Activated naive CD8-positive, alpha-beta T cell treated with anti-CD3 and anti-CD28 coated beads, Interleukin-2, amount 10 ng/mL, durations not matched to agents 7 days and 5 days (primary cell): ENCODE measurements around the gene ARSA. TPM values are rescaled to one million over a fixed set of nuclear protein-coding genes. Genes with fewer than 3 reads are reported as not detected.
"Not testable (repeated sequence)": the region's sequence is repeated elsewhere in the genome, so short reads cannot be mapped to it uniquely, and the experiment has no call there.

Experiments used
- ATAC-seq: fragments of 150-1000 bp; cut with Tn5 transposase; one replicate; pipeline ENCODE4 v1.10.0; 2021; ENCODE audit warnings: low read depth, moderate library complexity
- POLR2A ChIA-PET: fragments of 350-600 bp; sonication (Branson Sonifier 250); formaldehyde crosslinking; loops from one replicate; lab custom pipeline; 2021; ENCODE audit warnings: antibody characterized with exemption; lab: Charles Lee
- DNase-seq: peaks from one replicate; pipeline ENCODE4 v3.0.0; 2021
- H3K27ac Mint-ChIP-seq: one replicate; pipeline ENCODE4 v1.8.0; 2022; ENCODE audit warnings: mild to moderate bottlenecking, mixed read lengths
- H3K27me3 Mint-ChIP-seq: one replicate; pipeline ENCODE4 v1.8.0; 2022; ENCODE audit warnings: mild to moderate bottlenecking, moderate library complexity, mixed read lengths
- H3K36me3 Mint-ChIP-seq: one replicate; pipeline ENCODE4 v1.8.0; 2021; ENCODE audit warnings: mild to moderate bottlenecking, mixed read lengths
- H3K4me1 Mint-ChIP-seq: one replicate; pipeline ENCODE4 v1.8.0; 2021; ENCODE audit warnings: mixed read lengths
- H3K4me3 Mint-ChIP-seq: one replicate; pipeline ENCODE4 v1.8.0; 2022; ENCODE audit warnings: mild to moderate bottlenecking, moderate library complexity, mixed read lengths
- H3K9me3 Mint-ChIP-seq: one replicate; pipeline ENCODE4 v1.8.0; 2021; ENCODE audit warnings: mixed read lengths
- total RNA-seq, 2 experiments: library from RNA; stranded (reverse); gene quantifications; one replicate each; pipeline ENCODE4 v1.2.3, GENCODE V29; 2021

ARSA gene
- total RNA-seq, 2 experiments from 2014 or later, result 65.2 to 65.4 TPM

GRCh38 chr22:50611341-50612060, 16.5 kb downstream of the ARSA start:
- no peak for ATAC-seq
- peaks cover 25% of the 10 kb centered on the region for H3K27me3 Mint-ChIP-seq

GRCh38 chr22:50610581-50610980, 17.4 kb downstream of the ARSA start:
- Mint-ChIP-seq H3K4me3 (no peak overlapping the region), H3K9me3 (no peaks in the 10 kb centered on the region), H3K27ac (no peak overlapping the region), H3K27me3 (peaks cover 29% of the 10 kb centered on the region), H3K36me3 (no peaks in the 10 kb centered on the region), H3K4me1 (peaks cover 5% of the 10 kb centered on the region)
- POLR2A ChIA-PET, result no interaction called here
- no peak for DNase-seq
- ATAC-seq, result no peak

More at GRCh38 chr22:50611341-50612060, 16.5 kb downstream of the ARSA start:
- Mint-ChIP-seq H3K9me3 (no peaks in the 10 kb centered on the region), H3K36me3 (no peaks in the 10 kb centered on the region), H3K27ac (no peak overlapping the region), H3K4me1 (peaks cover 5% of the 10 kb centered on the region), H3K4me3 (no peak overlapping the region)
- POLR2A ChIA-PET, result no interaction called here
- DNase-seq, result no peak

GRCh38 chr22:50610041-50610451, 17.9 kb downstream of the ARSA start:
- Mint-ChIP-seq H3K4me1 (peaks cover 5% of the 10 kb centered on the region), H3K27me3 (peaks cover 31% of the 10 kb centered on the region), H3K36me3 (no peaks in the 10 kb centered on the region), H3K27ac (no peak overlapping the region), H3K9me3 (no peaks in the 10 kb centered on the region), H3K4me3 (no peak overlapping the region)
- POLR2A ChIA-PET, result no interaction called here
- no peak for DNase-seq
- no peak for ATAC-seq

GRCh38 chr22:50609599-50609998, 18.4 kb downstream of the ARSA start:
- no peak overlapping the region for H3K27ac Mint-ChIP-seq
- peaks cover 32% of the 10 kb centered on the region for H3K27me3 Mint-ChIP-seq
- DNase-seq (no peak), ATAC-seq (no peak)
- no peaks in the 10 kb centered on the region for H3K9me3 Mint-ChIP-seq
- H3K4me1 Mint-ChIP-seq, result peaks cover 5% of the 10 kb centered on the region
- no peak overlapping the region for H3K4me3 Mint-ChIP-seq
- no peaks in the 10 kb centered on the region for H3K36me3 Mint-ChIP-seq
- POLR2A ChIA-PET, result no interaction called here

GRCh38 chr22:50608996-50609395, 19.0 kb downstream of the ARSA start:
- peaks cover 27% of the 10 kb centered on the region for H3K27me3 Mint-ChIP-seq
- H3K27ac Mint-ChIP-seq, result no peak overlapping the region
- peaks cover 5% of the 10 kb centered on the region for H3K4me1 Mint-ChIP-seq
- POLR2A ChIA-PET, result interaction anchor here (1.2 kb wide), 1 partner anchor 28 kb away, joined by 3 read pairs; no protein-coding TSS in a partner anchor
- no peak for ATAC-seq
- H3K9me3 Mint-ChIP-seq, result no peaks in the 10 kb centered on the region
- H3K4me3 Mint-ChIP-seq, result no peak overlapping the region
- no peaks in the 10 kb centered on the region for H3K36me3 Mint-ChIP-seq
- no peak for DNase-seq

- H3K4me3 Mint-ChIP-seq, H3K9me3 Mint-ChIP-seq, H3K4me1 Mint-ChIP-seq, H3K36me3 Mint-ChIP-seq, H3K27ac Mint-ChIP-seq, ATAC-seq, DNase-seq: not testable (repeated sequence)
- peaks cover 25% of the 10 kb centered on the region for H3K27me3 Mint-ChIP-seq
- POLR2A ChIA-PET, result interaction anchor here (1.2 kb wide), 1 partner anchor 27 kb away, joined by 3 read pairs; no protein-coding TSS in a partner anchor
Measured at GRCh38 chr22:50608058-50608840, 19.7 kb downstream of the ARSA start.

GRCh38 chr22:50607659-50608020, 20.3 kb downstream of the ARSA start:
- H3K9me3 Mint-ChIP-seq, result no peaks in the 10 kb centered on the region
- POLR2A ChIA-PET, result no interaction called here
- no peak overlapping the region for H3K4me3 Mint-ChIP-seq
- no peaks in the 10 kb centered on the region for H3K36me3 Mint-ChIP-seq
- no peak overlapping the region for H3K27ac Mint-ChIP-seq
- ATAC-seq, result no peak
- H3K27me3 Mint-ChIP-seq, result peaks cover 26% of the 10 kb centered on the region
- DNase-seq, result no peak
- H3K4me1 Mint-ChIP-seq, result peaks cover 5% of the 10 kb centered on the region

GRCh38 chr22:50606946-50607658, 20.9 kb downstream of the ARSA start:
- Mint-ChIP-seq H3K36me3 (no peaks in the 10 kb centered on the region), H3K27ac (no peak overlapping the region), H3K27me3 (peaks cover 32% of the 10 kb centered on the region), H3K9me3 (no peaks in the 10 kb centered on the region), H3K4me3 (no peak overlapping the region), H3K4me1 (peaks cover under 1% of the 10 kb centered on the region)
- ATAC-seq (no peak), DNase-seq (no peak)
- POLR2A ChIA-PET, result no interaction called here

GRCh38 chr22:50606165-50606945, 21.6 kb downstream of the ARSA start:
- ATAC-seq (no peak), DNase-seq (no peak)
- Mint-ChIP-seq H3K27ac (no peak overlapping the region), H3K4me1 (peaks cover 1% of the 10 kb centered on the region), H3K27me3 (peaks cover 36% of the 10 kb centered on the region), H3K36me3 (no peaks in the 10 kb centered on the region), H3K4me3 (no peak overlapping the region), H3K9me3 (no peaks in the 10 kb centered on the region)
- POLR2A ChIA-PET, result no interaction called here

GRCh38 chr22:50605613-50606074, 22.3 kb downstream of the ARSA start:
- Mint-ChIP-seq H3K36me3 (no peaks in the 10 kb centered on the region), H3K4me3 (no peak overlapping the region), H3K27me3 (peaks cover 37% of the 10 kb centered on the region), H3K9me3 (no peaks in the 10 kb centered on the region), H3K4me1 (peaks cover 1% of the 10 kb centered on the region), H3K27ac (no peak overlapping the region)
- ATAC-seq (no peak), DNase-seq (no peak)
- POLR2A ChIA-PET, result no interaction called here

- ATAC-seq (no peak), DNase-seq (no peak)
- Mint-ChIP-seq H3K9me3 (no peaks in the 10 kb centered on the region), H3K4me3 (no peak overlapping the region), H3K27ac (no peak overlapping the region), H3K4me1 (peaks cover 1% of the 10 kb centered on the region), H3K36me3 (no peaks in the 10 kb centered on the region), H3K27me3 (peaks cover 38% of the 10 kb centered on the region)
- POLR2A ChIA-PET, result no interaction called here
Measured at GRCh38 chr22:50605002-50605612, 22.8 kb downstream of the ARSA start.

GRCh38 chr22:50604256-50605001, 23.5 kb downstream of the ARSA start:
- ATAC-seq (no peak), DNase-seq (no peak)
- Mint-ChIP-seq H3K36me3 (no peaks in the 10 kb centered on the region), H3K27ac (no peak overlapping the region), H3K27me3 (peaks cover 45% of the 10 kb centered on the region), H3K4me1 (peaks cover 4% of the 10 kb centered on the region), H3K9me3 (no peaks in the 10 kb centered on the region), H3K4me3 (no peak overlapping the region)
- POLR2A ChIA-PET, result no interaction called here
